Duodenal mucosa (tissue), 2 donors: ENCODE measurements around the gene GPSM1.

Source experiments
- H3K27ac ChIP-seq: one replicate; pipeline ENCODE4 v1.7.0; 2013; ENCODE audit warnings: low read depth, low read length
- H3K27me3 ChIP-seq, 2 donors: one replicate each; pipeline ENCODE4 v1.7.0; 2013; ENCODE audit warnings: low read length in 2 of 2, control low read depth in 1 of 2; ENCODE audit not compliant: insufficient read depth in 2 of 2, control insufficient read depth in 1 of 2
- H3K36me3 ChIP-seq, 2 donors: one replicate each; pipeline ENCODE4 v1.7.0; 2013; ENCODE audit warnings: low read length in 2 of 2, control low read depth in 1 of 2; ENCODE audit not compliant: insufficient read depth in 2 of 2, control insufficient read depth in 1 of 2
- H3K4me1 ChIP-seq, 2 donors: one replicate each; pipeline ENCODE4 v1.7.0; 2013; ENCODE audit warnings: low read length in 2 of 2, control low read depth in 1 of 2; ENCODE audit not compliant: insufficient read depth in 2 of 2, control insufficient read depth in 1 of 2
- H3K4me3 ChIP-seq, 2 donors: one replicate each; pipeline ENCODE4 v1.7.0; 2013; ENCODE audit warnings: low read length in 2 of 2, low read depth in 1 of 2
- H3K9ac ChIP-seq, 2 donors: one replicate each; pipeline ENCODE4 v1.7.0; 2013; ENCODE audit warnings: low read length in 2 of 2, low read depth in 1 of 2
- H3K9me3 ChIP-seq, 2 donors: one replicate each; pipeline ENCODE4 v1.7.0; 2013; ENCODE audit warnings: low read length in 2 of 2, control low read depth in 1 of 2; ENCODE audit not compliant: control insufficient read depth in 1 of 2

Gene GPSM1

GRCh38 chr9:136311051-136312008, 16.0 kb upstream of the GPSM1 start:
- Histone ChIP-seq H3K4me3 (no peak overlapping the region), H3K36me3 (no peaks in the 10 kb centered on the region), H3K27ac (no peak overlapping the region), H3K4me1 (no peaks in the 10 kb centered on the region), H3K27me3 (peaks cover 8 to 28% of the 10 kb centered on the region in 2 donors), H3K9me3 (peaks cover 7 to 10% of the 10 kb centered on the region in 2 donors), H3K9ac (no peak overlapping the region)

- H3K27ac ChIP-seq = no peak overlapping the region
- H3K4me1 ChIP-seq = no peaks in the 10 kb centered on the region
- peaks cover 7 to 10% of the 10 kb centered on the region in 2 donors for H3K9me3 ChIP-seq
- H3K9ac ChIP-seq = no peak overlapping the region
- H3K36me3 ChIP-seq = no peaks in the 10 kb centered on the region
- no peak overlapping the region for H3K4me3 ChIP-seq
- peaks cover 4 to 28% of the 10 kb centered on the region in 2 donors for H3K27me3 ChIP-seq
Measured at GRCh38 chr9:136312009-136312375, 15.3 kb upstream of the GPSM1 start.

GRCh38 chr9:136312436-136312835, 14.9 kb upstream of the GPSM1 start:
- H3K4me3 ChIP-seq = no peak overlapping the region
- no peak overlapping the region for H3K9ac ChIP-seq
- no peaks in the 10 kb centered on the region for H3K4me1 ChIP-seq
- H3K27me3 ChIP-seq = peaks cover 0 to 24% of the 10 kb centered on the region in 2 donors
- H3K27ac ChIP-seq = no peak overlapping the region
- peaks cover 7 to 10% of the 10 kb centered on the region in 2 donors for H3K9me3 ChIP-seq
- H3K36me3 ChIP-seq = no peaks in the 10 kb centered on the region

GRCh38 chr9:136313111-136314055, 14.0 kb upstream of the GPSM1 start:
- no peak overlapping the region for H3K4me3 ChIP-seq
- H3K27me3 ChIP-seq = peaks cover 0 to 16% of the 10 kb centered on the region in 2 donors
- no peak overlapping the region for H3K9ac ChIP-seq
- H3K36me3 ChIP-seq = no peaks in the 10 kb centered on the region
- peaks cover 7 to 10% of the 10 kb centered on the region in 2 donors for H3K9me3 ChIP-seq
- H3K27ac ChIP-seq = no peak overlapping the region
- no peaks in the 10 kb centered on the region for H3K4me1 ChIP-seq

- H3K36me3 ChIP-seq = no peaks in the 10 kb centered on the region
- peaks cover 0 to 10% of the 10 kb centered on the region in 2 donors for H3K27me3 ChIP-seq
- H3K9ac ChIP-seq = no peak overlapping the region
- no peak overlapping the region for H3K27ac ChIP-seq
- peaks cover 7 to 10% of the 10 kb centered on the region in 2 donors for H3K9me3 ChIP-seq
- no peaks in the 10 kb centered on the region for H3K4me1 ChIP-seq
- no peak overlapping the region for H3K4me3 ChIP-seq
Measured at GRCh38 chr9:136314056-136314416, 13.3 kb upstream of the GPSM1 start.

- peaks cover 0 to 4% of the 10 kb centered on the region in 2 donors for H3K27me3 ChIP-seq
- H3K9ac ChIP-seq = no peak overlapping the region
- H3K4me3 ChIP-seq = no peak overlapping the region
- H3K27ac ChIP-seq = no peak overlapping the region
- H3K9me3 ChIP-seq = peaks cover 7 to 10% of the 10 kb centered on the region in 2 donors
- no peaks in the 10 kb centered on the region for H3K36me3 ChIP-seq
- no peaks in the 10 kb centered on the region for H3K4me1 ChIP-seq
Measured at GRCh38 chr9:136314944-136315343, 12.4 kb upstream of the GPSM1 start.

- H3K27ac ChIP-seq = no peak overlapping the region
- H3K4me3 ChIP-seq = no peak overlapping the region
- no peaks in the 10 kb centered on the region for H3K4me1 ChIP-seq
- peaks cover 0 to 2% of the 10 kb centered on the region in 2 donors for H3K27me3 ChIP-seq
- peaks cover 7 to 10% of the 10 kb centered on the region in 2 donors for H3K9me3 ChIP-seq
- no peak overlapping the region for H3K9ac ChIP-seq
- H3K36me3 ChIP-seq = no peaks in the 10 kb centered on the region
Measured at GRCh38 chr9:136316271-136316751, 11.0 kb upstream of the GPSM1 start.

- no peak overlapping the region for H3K4me3 ChIP-seq
Measured at GRCh38 chr9:136316896-136317676, 10.3 kb upstream of the GPSM1 start.

GRCh38 chr9:136317695-136318094, 9.6 kb upstream of the GPSM1 start:
- Histone ChIP-seq H3K27me3 (peaks cover 0 to 5% of the 10 kb centered on the region in 2 donors), H3K9me3 (peaks cover 7 to 10% of the 10 kb centered on the region in 2 donors), H3K4me3 (no peak overlapping the region), H3K9ac (no peak overlapping the region), H3K27ac (no peak overlapping the region), H3K4me1 (no peaks in the 10 kb centered on the region), H3K36me3 (no peaks in the 10 kb centered on the region)

More at GRCh38 chr9:136316896-136317676, 10.3 kb upstream of the GPSM1 start:
- Histone ChIP-seq H3K27ac (no peak overlapping the region), H3K9me3 (peaks cover 7 to 10% of the 10 kb centered on the region in 2 donors), H3K27me3 (peaks cover 0 to 3% of the 10 kb centered on the region in 2 donors), H3K9ac (no peak overlapping the region), H3K36me3 (no peaks in the 10 kb centered on the region), H3K4me1 (no peaks in the 10 kb centered on the region)
